ACHN (cell line): Measurements from ENCODE around the gene UBE2Q1.

Experiments
- DNase-seq: peaks from one replicate; pipeline ENCODE4 v3.0.0-alpha.2; 2015
- in situ Hi-C: cut with HindIII; loops from 2 replicates; pipeline ENCODE4 v1.10.0; 2017; ENCODE audit warnings: low sequenced_read_pairs, low pct_ligation_motif_present, low pct_unique_long_range_greater_than_20kb

Gene UBE2Q1

GRCh38 chr1:154529308-154529707 lies 29.2 kb downstream of the UBE2Q1 start:
- in situ Hi-C loops: no loop called here
- DNase-seq: no peak

- DNase-seq: no peak
- in situ Hi-C loops: no loop called here
Observed at GRCh38 chr1:154527192-154527591, 31.3 kb downstream of the UBE2Q1 start.

GRCh38 chr1:154524881-154525280 lies 33.6 kb downstream of the UBE2Q1 start:
- in situ Hi-C loops: no loop called here
- DNase-seq: no peak

- in situ Hi-C loops: no loop called here
- DNase-seq: no peak
Observed at GRCh38 chr1:154521695-154522094, 36.8 kb downstream of the UBE2Q1 start.

- in situ Hi-C loops: no loop called here
- DNase-seq: no peak
Observed at GRCh38 chr1:154520333-154520732, 38.1 kb downstream of the UBE2Q1 start.

GRCh38 chr1:154519591-154519991 lies 38.9 kb downstream of the UBE2Q1 start:
- in situ Hi-C loops: no loop called here
- DNase-seq: no peak

- no peak for DNase-seq
- in situ Hi-C loops: no loop called here
Observed at GRCh38 chr1:154517661-154518060, 40.8 kb downstream of the UBE2Q1 start.

- DNase-seq: no peak
- in situ Hi-C loops: no loop called here
Observed at GRCh38 chr1:154514066-154514553, 44.4 kb downstream of the UBE2Q1 start.

GRCh38 chr1:154512760-154513159 lies 45.7 kb downstream of the UBE2Q1 start:
- DNase-seq: no peak
- in situ Hi-C loops: no loop called here

- no peak for DNase-seq
- in situ Hi-C loops: no loop called here
Observed at GRCh38 chr1:154503898-154504297, 54.6 kb downstream of the UBE2Q1 start.

- in situ Hi-C loops: no loop called here
- no peak for DNase-seq
Observed at GRCh38 chr1:154502744-154503115, 55.7 kb downstream of the UBE2Q1 start.

- no peak for DNase-seq
- in situ Hi-C loops: no loop called here
Observed at GRCh38 chr1:154502066-154502743, 56.3 kb downstream of the UBE2Q1 start, which contains the start of the genes SHE and TDRD10. Gene SHE (minus strand): TSS chr1:154502412. CDS start chr1:154502026, 386 bp downstream. Gene TDRD10 (plus strand): TSS chr1:154502219. CDS start chr1:154506904, 4,685 bp downstream.

- in situ Hi-C loops: no loop called here
- no peak for DNase-seq
Observed at GRCh38 chr1:154501423-154502065, 56.9 kb downstream of the UBE2Q1 start.

- in situ Hi-C loops: no loop called here
- DNase-seq: no peak
Observed at GRCh38 chr1:154500533-154500932, 57.9 kb downstream of the UBE2Q1 start.

- DNase-seq: no peak
- in situ Hi-C loops: no loop called here
Observed at GRCh38 chr1:154499446-154499845, 59.0 kb downstream of the UBE2Q1 start.
